ENCODE results near the gene ZC3H7A.
"Not testable (repeated sequence)": the region's sequence is repeated elsewhere in the genome, so short reads cannot be mapped to it uniquely, and the experiment has no call there.

The ZC3H7A gene

DNA sequence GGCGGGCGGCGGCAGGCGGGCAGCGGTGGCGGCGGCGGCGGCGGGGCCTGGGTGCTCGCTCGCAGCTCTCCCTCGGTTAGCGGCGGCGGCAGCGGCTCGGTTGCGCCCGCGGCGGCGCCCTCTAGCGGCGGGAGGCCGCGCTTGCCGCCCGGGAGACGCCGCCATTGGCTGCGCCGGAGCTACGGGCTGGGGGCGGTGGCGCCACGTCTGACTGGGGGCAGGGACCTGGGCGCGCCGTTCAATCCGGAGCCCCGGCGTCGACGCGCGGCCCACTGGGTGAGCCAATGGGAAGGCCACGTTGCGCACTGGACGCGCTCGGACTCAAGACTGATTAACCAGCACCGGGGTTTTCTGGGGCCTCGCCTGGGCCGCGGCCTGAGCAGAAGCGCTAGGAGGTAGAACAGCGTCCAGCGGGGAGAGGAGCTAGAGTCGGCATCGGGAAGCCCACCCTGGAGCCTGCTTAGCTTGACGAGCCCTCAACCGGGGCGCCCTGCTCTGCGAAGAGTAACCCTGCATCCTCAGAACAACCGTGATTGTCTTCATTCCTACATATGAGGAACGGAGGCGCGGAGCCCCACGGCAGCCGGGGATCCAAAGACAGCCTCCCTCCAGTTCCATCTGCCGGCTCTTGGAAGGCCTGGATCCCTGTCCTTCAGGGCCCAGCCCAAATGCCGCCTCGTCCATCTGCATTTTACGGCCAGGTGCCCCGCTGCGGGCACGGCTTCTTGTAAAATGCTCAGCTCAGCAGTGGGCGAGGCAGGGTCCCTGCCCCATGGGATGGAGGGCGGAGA, at the start of gene ZC3H7A:
ZC3H7A (minus strand) TSS at position 93 of the 791 bp plus-strand sequence. CDS start 14,904 bp downstream, outside the sequence.
- peak; percentile 99 for DNase-seq

DNA sequence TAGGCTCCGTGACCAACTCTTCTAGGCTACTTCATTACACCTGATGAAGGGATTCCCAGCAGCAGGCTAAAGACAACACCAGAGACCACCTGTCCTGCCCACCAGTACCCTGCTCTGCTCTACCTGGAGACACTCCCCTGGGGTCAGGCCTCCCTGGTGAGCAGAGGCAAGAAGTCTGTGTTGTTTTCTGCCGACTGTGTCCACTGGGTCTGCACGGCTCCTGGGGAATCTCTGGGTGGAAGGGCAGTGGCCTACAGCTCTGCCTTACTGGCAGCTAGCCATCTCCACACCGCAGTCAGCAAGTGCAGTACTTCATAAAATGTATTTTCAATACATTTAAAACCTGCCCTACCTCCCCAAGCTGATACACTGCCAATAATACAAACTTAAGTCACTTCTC, 47.4 kb upstream of the ZC3H7A start:
- no peak for DNase-seq

GRCh38 chr16:11843861-11844260, 46.8 kb upstream of the ZC3H7A start:
- DNase-seq, result no peak

DNA sequence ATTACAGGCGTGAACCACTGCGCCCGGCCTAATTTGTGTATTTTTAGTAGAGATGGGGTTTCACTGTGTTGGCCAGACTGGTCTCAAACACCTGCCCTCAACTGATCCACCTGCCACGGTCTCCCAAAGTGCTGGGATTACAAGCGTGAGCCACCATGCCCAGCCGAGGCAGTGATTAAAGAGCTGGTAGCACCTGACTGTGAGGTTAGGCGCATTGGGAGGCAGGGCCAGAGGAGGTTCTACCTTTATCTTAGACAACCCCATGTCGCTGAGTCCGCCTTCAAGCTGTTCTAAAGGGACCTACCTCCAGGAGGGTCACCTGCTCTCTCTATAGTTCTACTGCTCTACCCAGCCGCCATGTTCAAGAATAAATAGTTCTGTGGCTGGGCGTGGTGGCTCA, 46.1 kb upstream of the ZC3H7A start:
- DNase-seq, result no peak

GRCh38 chr16:11841026-11841425, 44.0 kb upstream of the ZC3H7A start:
- DNase-seq, result no peak

DNA sequence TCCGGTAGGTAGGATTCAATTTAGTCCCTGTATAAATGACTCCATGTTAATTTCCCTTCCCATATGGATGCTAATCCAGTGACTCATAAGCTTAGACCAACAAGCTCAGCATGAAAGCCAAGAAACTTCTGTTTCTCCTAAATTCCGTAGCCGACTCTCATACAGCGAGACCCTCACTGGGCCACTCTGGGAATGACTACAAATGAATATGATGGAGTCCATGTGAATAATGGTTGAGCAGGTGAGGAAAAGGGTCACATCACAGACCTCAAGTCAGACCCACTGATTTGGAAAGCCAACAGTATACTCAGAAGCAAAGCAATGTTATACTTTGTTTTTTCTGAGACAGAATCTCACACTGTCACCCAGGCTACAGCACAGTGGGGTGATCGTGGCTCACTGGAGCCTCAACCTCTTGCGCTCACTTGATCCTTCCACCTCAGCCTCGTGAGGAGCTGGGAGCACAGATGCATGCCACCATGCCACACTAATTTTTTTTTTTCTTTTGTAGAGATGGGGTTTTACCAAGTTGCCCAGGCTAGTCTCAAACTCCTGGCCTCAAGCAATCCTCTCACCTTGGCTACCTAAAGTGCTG, 39.7 kb upstream of the ZC3H7A start:
- no peak for DNase-seq

GRCh38 chr16:11835891-11836649, 39.0 kb upstream of the ZC3H7A start:
- DNase-seq, result no peak

GRCh38 chr16:11835309-11835708, 38.3 kb upstream of the ZC3H7A start:
- DNase-seq, result no peak

DNA sequence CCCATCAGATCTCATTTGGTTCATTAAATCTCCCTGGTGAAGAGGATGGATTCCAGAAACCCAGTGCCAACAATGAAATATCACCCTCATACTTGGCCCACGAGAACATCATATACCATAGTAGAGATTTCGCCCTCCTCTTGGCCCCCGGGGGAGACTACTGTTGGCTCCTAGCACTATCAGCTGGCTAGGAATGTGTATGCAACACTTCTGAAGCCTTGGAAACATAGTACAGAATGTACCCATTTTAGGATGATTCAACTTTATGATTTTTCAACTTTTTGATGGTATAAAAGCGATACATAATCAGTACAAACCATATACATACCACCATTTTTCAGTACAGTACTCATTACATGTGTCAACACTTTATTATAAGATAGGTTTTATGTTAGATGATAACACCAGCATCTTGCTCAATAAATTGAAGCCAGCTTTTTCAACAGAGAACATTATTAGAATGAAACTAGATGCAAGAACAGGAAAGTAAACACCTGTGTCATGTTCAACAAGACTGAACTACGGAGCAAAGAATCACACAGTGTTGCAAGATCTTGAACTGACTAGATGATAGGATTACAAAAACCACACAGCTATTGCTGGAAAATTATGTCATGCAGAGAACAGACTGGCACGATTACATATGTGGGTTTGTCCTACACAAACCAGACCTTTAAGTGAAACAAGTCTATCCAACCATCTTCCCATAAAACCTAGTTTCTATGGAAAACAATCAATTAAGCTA, 37.1 kb upstream of the ZC3H7A start:
- DNase-seq, result no peak

DNA sequence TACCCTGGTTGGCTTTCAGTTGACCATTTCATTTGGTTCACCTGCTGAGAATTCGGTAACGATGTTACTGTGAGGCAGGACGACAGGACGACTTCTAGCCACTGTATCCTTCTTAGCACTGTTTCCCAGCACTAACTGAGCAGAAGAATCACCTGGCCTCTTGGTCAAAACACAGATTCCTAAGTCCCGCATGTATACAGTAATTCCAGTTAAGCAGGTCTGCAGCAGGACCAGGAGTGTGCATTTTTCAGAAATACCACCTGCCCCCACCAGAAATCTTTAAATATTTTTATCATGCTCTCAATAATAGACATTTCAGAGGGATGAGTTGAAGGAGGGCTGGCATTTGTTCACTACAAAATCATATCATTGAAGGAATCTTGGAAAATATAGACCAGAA, 31.6 kb upstream of the ZC3H7A start:
- DNase-seq, result no peak

GRCh38 chr16:11825520-11826165, 28.6 kb upstream of the ZC3H7A start:
- DNase-seq, result not testable (repeated sequence)

DNA sequence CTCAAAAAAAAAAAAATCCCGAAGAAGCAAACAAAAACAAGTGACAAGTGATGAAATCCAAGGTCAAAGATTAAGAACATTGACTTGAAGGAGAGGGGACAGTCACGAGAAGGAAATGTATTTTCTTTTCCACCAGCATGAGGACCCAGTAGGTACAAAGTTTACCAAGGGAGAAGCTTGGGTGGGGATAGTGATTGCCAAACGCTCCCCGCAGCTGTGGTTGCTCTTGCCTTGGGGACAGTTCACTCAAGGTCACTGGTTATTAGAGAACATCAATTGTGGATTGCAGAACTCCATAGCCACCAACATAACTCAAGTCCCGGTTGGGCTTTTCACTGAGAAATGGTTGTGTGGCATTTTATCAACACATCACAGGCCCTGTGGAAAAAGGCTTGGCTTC, 27.3 kb upstream of the ZC3H7A start:
- peak; percentile 50 for DNase-seq

- DNase-seq, result not testable (repeated sequence)
These were observed 26.6 kb upstream of the ZC3H7A start for GRCh38 chr16:11823645-11824044.

- DNase-seq, result no peak
These were observed 22.7 kb upstream of the ZC3H7A start for GRCh38 chr16:11819798-11820197.

GRCh38 chr16:11818970-11819369, 21.9 kb upstream of the ZC3H7A start:
- DNase-seq, result not testable (repeated sequence)

- no peak for DNase-seq
These were observed 19.1 kb upstream of the ZC3H7A start for GRCh38 chr16:11816123-11816522.

DNA sequence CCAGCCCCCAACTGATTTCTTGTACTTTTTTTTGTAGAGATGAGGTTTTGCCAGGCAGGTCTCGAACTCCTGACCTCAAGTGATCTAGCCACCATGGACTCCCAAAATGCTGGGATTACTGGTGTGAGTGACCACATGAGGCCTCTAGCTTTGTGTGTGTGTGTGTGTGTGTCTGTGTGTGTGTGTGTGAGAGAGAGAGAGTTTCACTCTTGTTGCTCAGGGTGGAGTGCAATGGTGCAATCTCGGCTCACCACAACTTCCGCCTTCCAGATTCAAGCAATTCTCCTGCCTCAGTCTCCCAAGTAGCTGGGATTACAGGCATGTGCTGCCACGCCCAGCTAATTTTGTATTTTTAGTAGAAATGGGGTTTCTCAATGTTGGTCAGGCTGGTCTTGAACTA, 17.7 kb upstream of the ZC3H7A start:
- not testable (repeated sequence) for DNase-seq

- DNase-seq, result no peak
These were observed 9.7 kb upstream of the ZC3H7A start for GRCh38 chr16:11806721-11807120.

GRCh38 chr16:11805556-11805955, 8.5 kb upstream of the ZC3H7A start:
- no peak for DNase-seq

DNA sequence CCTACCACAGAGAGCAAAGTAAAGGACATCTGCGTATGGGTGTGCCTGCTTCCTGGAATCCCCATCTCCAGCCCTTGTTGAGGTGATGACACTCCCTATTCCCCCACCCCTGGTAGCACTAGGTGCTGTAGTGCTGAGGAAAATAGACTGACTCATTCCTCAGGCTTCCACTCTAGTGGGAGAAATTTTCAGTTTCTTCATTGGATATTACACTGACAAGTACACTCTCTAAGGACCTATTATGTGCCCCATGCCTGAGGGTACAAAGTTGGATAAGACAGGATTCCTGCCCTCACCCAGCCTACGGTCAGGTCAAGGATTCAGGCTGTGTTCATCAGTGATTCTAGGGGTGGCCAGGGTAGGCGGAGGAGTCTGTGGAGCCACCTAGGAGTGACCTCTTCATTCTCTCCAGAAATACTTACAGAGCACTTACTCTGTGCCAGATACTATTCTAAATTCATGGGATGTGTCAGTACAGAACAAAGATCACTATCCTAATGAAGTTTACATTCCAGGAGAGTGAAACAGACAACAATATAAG, 4.5 kb upstream of the ZC3H7A start:
- DNase-seq, result no peak

GRCh38 chr16:11800382-11800718, 3.3 kb upstream of the ZC3H7A start:
- no peak for DNase-seq

All from NCI-H146 (cell line).